ENCODE results near the gene CORO7. TPM values are rescaled to one million over a fixed set of nuclear protein-coding genes. Genes with fewer than 3 reads are reported as not detected.

Gene CORO7
- polyA plus RNA-seq, 3 donors, result 14.7 to 26.7 (median 21.5) TPM

Other genes with a start within 250 kb of the CORO7 start
- 1 to 10 TPM in 1 of 3 donors, under 1 TPM in 2; 0.76 to 1.4 (median 0.98) TPM for gene SRL, start 174.5 kb downstream of the CORO7 start, polyA plus RNA-seq (ENCODE audit: insufficient read length in 3 of 3)
- 10 to 100 TPM; 23.5 to 25.6 (median 25.4) TPM for gene TFAP4, start 143.6 kb downstream of the CORO7 start, polyA plus RNA-seq (ENCODE audit: insufficient read length in 3 of 3)
- 10 to 100 TPM; 29.1 to 51.0 (median 46.0) TPM for gene GLIS2, start 100.5 kb downstream of the CORO7 start, polyA plus RNA-seq (ENCODE audit: insufficient read length in 3 of 3)
- 10 to 100 TPM; 17.0 to 35.2 (median 27.2) TPM for gene PAM16, start 65.3 kb downstream of the CORO7 start, polyA plus RNA-seq (ENCODE audit: insufficient read length in 3 of 3)
- gene VASN, start 44.7 kb downstream of the CORO7 start, polyA plus RNA-seq (ENCODE audit: insufficient read length in 3 of 3), result 10 to 100 TPM; 30.0 to 64.1 (median 57.5) TPM
- 10 to 100 TPM; 38.4 to 47.0 (median 40.4) TPM for gene DNAJA3, start 9.3 kb upstream of the CORO7 start, polyA plus RNA-seq (ENCODE audit: insufficient read length in 3 of 3)
- gene NMRAL1, start 58.0 kb upstream of the CORO7 start, polyA plus RNA-seq (ENCODE audit: insufficient read length in 3 of 3), result 10 to 100 TPM; 32.3 to 54.2 (median 43.5) TPM
- gene HMOX2, start 59.8 kb upstream of the CORO7 start, polyA plus RNA-seq (ENCODE audit: insufficient read length in 3 of 3), result 10 to 100 TPM; 42.0 to 50.8 (median 42.4) TPM
- gene CDIP1, start 122.2 kb upstream of the CORO7 start, polyA plus RNA-seq (ENCODE audit: insufficient read length in 3 of 3), result 10 to 100 TPM; 27.9 to 33.2 (median 31.3) TPM
- gene C16orf96, start 139.7 kb upstream of the CORO7 start, polyA plus RNA-seq (ENCODE audit: insufficient read length in 3 of 3), result under 1 TPM; 0.16 to 0.27 (median 0.24) TPM
- gene UBALD1, start 198.3 kb upstream of the CORO7 start, polyA plus RNA-seq (ENCODE audit: insufficient read length in 3 of 3), result 10 to 100 TPM; 11.6 to 31.8 (median 23.5) TPM
- 10 to 100 TPM; 42.5 to 68.9 (median 51.9) TPM for gene MGRN1, start 208.2 kb upstream of the CORO7 start, polyA plus RNA-seq (ENCODE audit: insufficient read length in 3 of 3)

Data from renal cortex interstitium (tissue), 3 donors.